ENCODE results near the gene KIF6.

Gene KIF6

GRCh38 chr6:39407446-39407993, 317.7 kb downstream of the KIF6 start:
- TF ChIP-seq EZH2phosphoT487 (conservative IDR thresholded peaks at IDR 0.05; ENCODE audit: low read length) (no peak), CTCF (IDR thresholded peaks at IDR 0.05; ENCODE audit: insufficient read depth, low read length, poor library complexity, severe bottlenecking) (no peak)
- H3K9ac ChIP-seq (ENCODE audit: low read length): no peak overlapping the region
- no peak overlapping the region for H3K27ac ChIP-seq (ENCODE audit: low read depth, low read length)
- H3K9me3 ChIP-seq (ENCODE audit: insufficient read depth, low read length): no peaks in the 10 kb centered on the region
- no peaks in the 10 kb centered on the region for H3K9me2 ChIP-seq (replicated peaks; ENCODE audit: insufficient read depth, low read length)
- no peaks in the 10 kb centered on the region for H4K20me1 ChIP-seq (ENCODE audit: low read depth, low read length)
- H3K4me2 ChIP-seq (ENCODE audit: low read depth, low read length, poor library complexity, severe bottlenecking): no peak overlapping the region
- no peaks in the 10 kb centered on the region for H3K27me3 ChIP-seq (ENCODE audit: low read length)
- no peaks in the 10 kb centered on the region for H3K79me2 ChIP-seq (ENCODE audit: insufficient read depth, low read length)
- no peaks in the 10 kb centered on the region for H3K36me3 ChIP-seq (ENCODE audit: low read length)
- H3K4me3 ChIP-seq (ENCODE audit: insufficient read depth, low read length, poor library complexity, severe bottlenecking): no peak overlapping the region
- no peak overlapping the region for H2AFZ ChIP-seq (ENCODE audit: low read depth, low read length, severe bottlenecking)
- no peaks in the 10 kb centered on the region for H3F3A ChIP-seq (ENCODE audit: insufficient read depth)

- no peaks in the 10 kb centered on the region for H3K27me3 ChIP-seq (ENCODE audit: low read length)
- no peak overlapping the region for H3K4me2 ChIP-seq (ENCODE audit: low read depth, low read length, poor library complexity, severe bottlenecking)
- H2AFZ ChIP-seq (ENCODE audit: low read depth, low read length, severe bottlenecking): no peak overlapping the region
- no peaks in the 10 kb centered on the region for H3K9me2 ChIP-seq (replicated peaks; ENCODE audit: insufficient read depth, low read length)
- H3K9ac ChIP-seq (ENCODE audit: low read length): no peak overlapping the region
- no peaks in the 10 kb centered on the region for H3F3A ChIP-seq (ENCODE audit: insufficient read depth)
- H4K20me1 ChIP-seq (ENCODE audit: low read depth, low read length): no peaks in the 10 kb centered on the region
- H3K27ac ChIP-seq (ENCODE audit: low read depth, low read length): no peak overlapping the region
- H3K36me3 ChIP-seq (ENCODE audit: low read length): no peaks in the 10 kb centered on the region
- no peaks in the 10 kb centered on the region for H3K79me2 ChIP-seq (ENCODE audit: insufficient read depth, low read length)
- no peak for TF ChIP-seq CTCF (IDR thresholded peaks at IDR 0.05; ENCODE audit: insufficient read depth, low read length, poor library complexity, severe bottlenecking)
- TF ChIP-seq EZH2phosphoT487 (conservative IDR thresholded peaks at IDR 0.05; ENCODE audit: low read length): no peak
- no peaks in the 10 kb centered on the region for H3K9me3 ChIP-seq (ENCODE audit: insufficient read depth, low read length)
- H3K4me3 ChIP-seq (ENCODE audit: insufficient read depth, low read length, poor library complexity, severe bottlenecking): no peak overlapping the region
Observed at GRCh38 chr6:39404312-39404711, 320.9 kb downstream of the KIF6 start.

- no peaks in the 10 kb centered on the region for H3K9me2 ChIP-seq (replicated peaks; ENCODE audit: insufficient read depth, low read length)
- no peak for TF ChIP-seq EZH2phosphoT487 (conservative IDR thresholded peaks at IDR 0.05; ENCODE audit: low read length)
- TF ChIP-seq CTCF (IDR thresholded peaks at IDR 0.05; ENCODE audit: insufficient read depth, low read length, poor library complexity, severe bottlenecking): no peak
- no peak overlapping the region for H2AFZ ChIP-seq (ENCODE audit: low read depth, low read length, severe bottlenecking)
- H4K20me1 ChIP-seq (ENCODE audit: low read depth, low read length): no peaks in the 10 kb centered on the region
- no peak overlapping the region for H3K9ac ChIP-seq (ENCODE audit: low read length)
- no peaks in the 10 kb centered on the region for H3K27me3 ChIP-seq (ENCODE audit: low read length)
- no peak overlapping the region for H3K27ac ChIP-seq (ENCODE audit: low read depth, low read length)
- no peaks in the 10 kb centered on the region for H3F3A ChIP-seq (ENCODE audit: insufficient read depth)
- H3K79me2 ChIP-seq (ENCODE audit: insufficient read depth, low read length): no peaks in the 10 kb centered on the region
- H3K9me3 ChIP-seq (ENCODE audit: insufficient read depth, low read length): no peaks in the 10 kb centered on the region
- no peak overlapping the region for H3K4me3 ChIP-seq (ENCODE audit: insufficient read depth, low read length, poor library complexity, severe bottlenecking)
- H3K36me3 ChIP-seq (ENCODE audit: low read length): no peaks in the 10 kb centered on the region
- no peak overlapping the region for H3K4me2 ChIP-seq (ENCODE audit: low read depth, low read length, poor library complexity, severe bottlenecking)
Observed at GRCh38 chr6:39403304-39403703, 321.9 kb downstream of the KIF6 start.
